DND-41 (cell line): ENCODE results near the gene STX2.
A peak's percentile ranks its signal among the peaks of the same experiment; 100 is the strongest.

Source experiments
- ATAC-seq: fragments of 200-7000 bp; cut with Tn5 transposase; 3 replicates; pipeline ENCODE4 v1.9.1; 2021; ENCODE audit warnings: low read depth; ENCODE audit not compliant: insufficient read depth
- DNase-seq: peaks from one replicate; pipeline ENCODE4 v3.0.0-alpha.2; 2020
- H2AFZ ChIP-seq: 2 replicates; pipeline ENCODE4 v1.6.0; 2012; ENCODE audit warnings: low read depth, low read length
- H3K27ac ChIP-seq: 2 replicates; pipeline ENCODE4 v1.5.1; 2012; ENCODE audit warnings: low read length, inconsistent platforms
- H3K27me3 ChIP-seq: fragments of 200-600 bp; sonication (generic); 2 replicates; pipeline ENCODE4 v1.6.0; 2012; ENCODE audit warnings: low read length, mild to moderate bottlenecking, inconsistent platforms; ENCODE audit not compliant: insufficient read depth, poor library complexity
- H3K36me3 ChIP-seq: 2 replicates; pipeline ENCODE4 v1.5.1; 2012; ENCODE audit warnings: low read length, inconsistent platforms; ENCODE audit not compliant: insufficient read depth
- H3K4me1 ChIP-seq: 2 replicates; pipeline ENCODE4 v1.5.1; 2012; ENCODE audit warnings: mild to moderate bottlenecking, low read length; ENCODE audit not compliant: insufficient read depth
- H3K4me2 ChIP-seq: 2 replicates; pipeline ENCODE4 v1.6.0; 2012; ENCODE audit warnings: mild to moderate bottlenecking, moderate library complexity, low read length, inconsistent platforms; ENCODE audit not compliant: insufficient read depth
- H3K4me3 ChIP-seq, 2 experiments: fragments of 200-600 bp in 1 of 2; shearing (Covaris generic) in 1 of 2; 2 replicates each; pipeline ENCODE4 v1.5.1; 2012 to 2016; ENCODE audit warnings: inconsistent platforms in 2 of 2, low read length in 2 of 2, mild to moderate bottlenecking in 2 of 2, low read depth in 1 of 2, moderate library complexity in 1 of 2
- H3K79me2 ChIP-seq: 2 replicates; pipeline ENCODE4 v1.6.0; 2012; ENCODE audit warnings: low read length, inconsistent platforms; ENCODE audit not compliant: insufficient read depth
- H3K9ac ChIP-seq: 2 replicates; pipeline ENCODE4 v1.6.0; 2012; ENCODE audit warnings: low read depth, mild to moderate bottlenecking, inconsistent platforms, low read length, moderate library complexity
- H3K9me3 ChIP-seq: 2 replicates; pipeline ENCODE4 v1.5.1; 2012; ENCODE audit warnings: low read length, moderate library complexity, mild to moderate bottlenecking, inconsistent platforms; ENCODE audit not compliant: insufficient read depth, severe bottlenecking
- H4K20me1 ChIP-seq: 2 replicates; pipeline ENCODE4 v1.6.0; 2012; ENCODE audit warnings: low read length; ENCODE audit not compliant: insufficient read depth
- EZH2 ChIP-seq: IDR thresholded peaks from 3 replicates; pipeline ENCODE4 v1.6.1; 2012; ENCODE audit warnings: borderline replicate concordance, low read depth, mild to moderate bottlenecking, moderate library complexity, low read length, inconsistent platforms; ENCODE audit not compliant: severe bottlenecking
- TF ChIP-seq, protein P1 (sequence below): IDR thresholded peaks from 2 replicates; pipeline ENCODE4 v1.5.1; 2012; ENCODE audit warnings: borderline replicate concordance, low read length, moderate library complexity, mild to moderate bottlenecking; ENCODE audit not compliant: poor library complexity, severe bottlenecking; ENCODE audit errors: extremely low read depth

The STX2 gene

GRCh38 chr12:130748786-130749185 is 90.3 kb downstream of the STX2 start:
- Histone ChIP-seq H2AFZ (no peak overlapping the region), H3K4me1 (peaks cover 7% of the 10 kb centered on the region), H3K79me2 (no peaks in the 10 kb centered on the region), H3K36me3 (no peaks in the 10 kb centered on the region), H3K4me3 (no peak overlapping the region), H3K9me3 (no peaks in the 10 kb centered on the region), H3K4me2 (no peak overlapping the region), H3K27ac (no peak overlapping the region), H3K9ac (no peak overlapping the region), H4K20me1 (no peaks in the 10 kb centered on the region), H3K27me3 (no peaks in the 10 kb centered on the region)
- TF ChIP-seq EZH2, result no peak
- TF ChIP-seq, protein P1, sequence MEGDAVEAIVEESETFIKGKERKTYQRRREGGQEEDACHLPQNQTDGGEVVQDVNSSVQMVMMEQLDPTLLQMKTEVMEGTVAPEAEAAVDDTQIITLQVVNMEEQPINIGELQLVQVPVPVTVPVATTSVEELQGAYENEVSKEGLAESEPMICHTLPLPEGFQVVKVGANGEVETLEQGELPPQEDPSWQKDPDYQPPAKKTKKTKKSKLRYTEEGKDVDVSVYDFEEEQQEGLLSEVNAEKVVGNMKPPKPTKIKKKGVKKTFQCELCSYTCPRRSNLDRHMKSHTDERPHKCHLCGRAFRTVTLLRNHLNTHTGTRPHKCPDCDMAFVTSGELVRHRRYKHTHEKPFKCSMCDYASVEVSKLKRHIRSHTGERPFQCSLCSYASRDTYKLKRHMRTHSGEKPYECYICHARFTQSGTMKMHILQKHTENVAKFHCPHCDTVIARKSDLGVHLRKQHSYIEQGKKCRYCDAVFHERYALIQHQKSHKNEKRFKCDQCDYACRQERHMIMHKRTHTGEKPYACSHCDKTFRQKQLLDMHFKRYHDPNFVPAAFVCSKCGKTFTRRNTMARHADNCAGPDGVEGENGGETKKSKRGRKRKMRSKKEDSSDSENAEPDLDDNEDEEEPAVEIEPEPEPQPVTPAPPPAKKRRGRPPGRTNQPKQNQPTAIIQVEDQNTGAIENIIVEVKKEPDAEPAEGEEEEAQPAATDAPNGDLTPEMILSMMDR, result no peak
- DNase-seq (no peak), ATAC-seq (no peak)

GRCh38 chr12:130747867-130748740 is 90.9 kb downstream of the STX2 start:
- TF ChIP-seq, protein P1, result peak; percentile 97
- no peak for TF ChIP-seq EZH2
- no peaks in the 10 kb centered on the region for H3K27me3 ChIP-seq
- no peak overlapping the region for H3K9ac ChIP-seq
- H2AFZ ChIP-seq, result peak overlapping the region; percentile 28; the same call in 1 of the 2 replicates
- peak overlapping the region; percentile 27 for H3K4me2 ChIP-seq
- no peaks in the 10 kb centered on the region for H3K36me3 ChIP-seq
- no peaks in the 10 kb centered on the region for H4K20me1 ChIP-seq
- no peaks in the 10 kb centered on the region for H3K79me2 ChIP-seq
- no peak overlapping the region for H3K4me3 ChIP-seq
- no peaks in the 10 kb centered on the region for H3K9me3 ChIP-seq
- peak; percentile 86 for DNase-seq
- peaks cover 7% of the 10 kb centered on the region for H3K4me1 ChIP-seq
- no peak overlapping the region for H3K27ac ChIP-seq
- peak; percentile 100 for ATAC-seq

GRCh38 chr12:130746546-130746945 is 92.5 kb downstream of the STX2 start:
- Histone ChIP-seq H4K20me1 (no peaks in the 10 kb centered on the region), H3K4me3 (no peak overlapping the region), H3K79me2 (no peaks in the 10 kb centered on the region), H3K27ac (no peak overlapping the region), H3K9ac (no peak overlapping the region), H2AFZ (no peak overlapping the region), H3K4me2 (no peak overlapping the region), H3K36me3 (no peaks in the 10 kb centered on the region), H3K9me3 (no peaks in the 10 kb centered on the region), H3K4me1 (peaks cover 7% of the 10 kb centered on the region), H3K27me3 (no peaks in the 10 kb centered on the region)
- ATAC-seq (no peak), DNase-seq (no peak)
- TF ChIP-seq, protein P1, result no peak
- TF ChIP-seq EZH2, result no peak
